UCSD-AML1 (cell line): ENCODE data around the gene KDM6A.
"Not testable (repeated sequence)": the region's sequence is repeated elsewhere in the genome, so short reads cannot be mapped to it uniquely, and the experiment has no call there.

Experiments used
- DNase-seq: peaks from one replicate; lab custom pipeline; 2025; ENCODE audit not compliant: unreplicated experiment; lab: John Stamatoyannopoulos, UW

KDM6A gene

GRCh38 chrX:45070116-45071007 is 197.4 kb downstream of the KDM6A start:
- DNase-seq, result no peak

- not testable (repeated sequence) for DNase-seq
Measured at GRCh38 chrX:45073011-45073410, 200.0 kb downstream of the KDM6A start.

- no peak for DNase-seq
Measured at GRCh38 chrX:45077748-45078424, 204.9 kb downstream of the KDM6A start.

GRCh38 chrX:45083314-45083713 is 210.3 kb downstream of the KDM6A start:
- DNase-seq, result no peak

GRCh38 chrX:45110494-45110893 is 237.5 kb downstream of the KDM6A start:
- no peak for DNase-seq

- DNase-seq, result no peak
Measured at GRCh38 chrX:45126158-45126557, 253.2 kb downstream of the KDM6A start.

GRCh38 chrX:45128896-45129454 is 256.0 kb downstream of the KDM6A start:
- DNase-seq, result no peak

- DNase-seq, result no peak
Measured at GRCh38 chrX:45133465-45133864, 260.5 kb downstream of the KDM6A start.

GRCh38 chrX:45134315-45134731 is 261.3 kb downstream of the KDM6A start:
- no peak for DNase-seq

- DNase-seq, result no peak
Measured at GRCh38 chrX:45134775-45135174, 261.8 kb downstream of the KDM6A start.

- DNase-seq, result not testable (repeated sequence)
Measured at GRCh38 chrX:45135391-45136075, 262.5 kb downstream of the KDM6A start.

- no peak for DNase-seq
Measured at GRCh38 chrX:45137531-45137930, 264.5 kb downstream of the KDM6A start.

- DNase-seq, result no peak
Measured at GRCh38 chrX:45138525-45138924, 265.5 kb downstream of the KDM6A start.

- no peak for DNase-seq
Measured at GRCh38 chrX:45140812-45141211, 267.8 kb downstream of the KDM6A start.

GRCh38 chrX:45142185-45142584 is 269.2 kb downstream of the KDM6A start:
- no peak for DNase-seq

- no peak for DNase-seq
Measured at GRCh38 chrX:45143455-45143854, 270.5 kb downstream of the KDM6A start.

GRCh38 chrX:45145492-45146215 is 272.7 kb downstream of the KDM6A start:
- no peak for DNase-seq

- DNase-seq, result no peak
Measured at GRCh38 chrX:45150821-45151220, 277.8 kb downstream of the KDM6A start.

- no peak for DNase-seq
Measured at GRCh38 chrX:45154033-45154360, 281.0 kb downstream of the KDM6A start.

- no peak for DNase-seq
Measured at GRCh38 chrX:45154462-45154861, 281.5 kb downstream of the KDM6A start.

GRCh38 chrX:45157647-45158046 is 284.7 kb downstream of the KDM6A start:
- DNase-seq, result no peak
